ENCODE measurements around the gene FGR.
A peak's percentile ranks its signal among the peaks of the same experiment; 100 is the strongest.

The FGR gene

DNA sequence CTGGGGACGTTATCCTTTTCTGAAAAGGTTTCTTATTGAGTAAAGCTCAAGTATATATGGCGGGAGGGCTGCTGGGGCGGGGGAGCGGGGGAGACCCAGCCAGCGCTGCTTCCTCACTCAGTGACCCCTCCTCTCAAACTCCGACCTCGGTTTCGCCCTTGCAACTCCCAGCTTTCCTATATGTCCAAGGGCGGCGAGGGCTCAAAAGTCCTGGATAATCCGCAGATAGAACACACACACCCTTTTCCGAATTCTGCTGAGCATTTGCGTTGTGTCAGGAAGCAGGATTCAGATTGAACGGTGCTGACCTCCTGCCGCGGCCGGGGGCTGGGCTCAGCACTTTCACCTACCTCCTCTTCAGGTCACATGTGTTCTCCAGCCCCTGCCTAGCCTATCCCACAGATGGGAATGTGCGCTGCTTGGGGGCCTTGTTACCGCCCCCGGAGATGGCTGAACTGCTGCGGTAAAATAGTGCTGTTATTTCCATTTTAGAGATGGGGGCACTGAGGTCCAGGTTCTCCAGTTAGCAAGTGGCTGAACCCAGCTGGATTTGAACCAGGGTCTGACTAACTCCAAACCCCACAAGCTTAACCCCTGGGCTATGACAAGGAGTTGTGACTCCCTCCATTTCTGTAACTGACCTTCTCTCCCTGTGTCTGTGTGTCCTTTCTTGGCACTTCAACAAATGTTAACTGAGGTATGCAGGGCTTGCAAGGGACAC, 30.2 kb downstream of the FGR start:
- in situ Hi-C loops (cut with MboI; ENCODE audit: low pct_unique_long_range_greater_than_20kb, low sequenced_read_pairs) = no loop called here
- DNase-seq = no peak

DNA sequence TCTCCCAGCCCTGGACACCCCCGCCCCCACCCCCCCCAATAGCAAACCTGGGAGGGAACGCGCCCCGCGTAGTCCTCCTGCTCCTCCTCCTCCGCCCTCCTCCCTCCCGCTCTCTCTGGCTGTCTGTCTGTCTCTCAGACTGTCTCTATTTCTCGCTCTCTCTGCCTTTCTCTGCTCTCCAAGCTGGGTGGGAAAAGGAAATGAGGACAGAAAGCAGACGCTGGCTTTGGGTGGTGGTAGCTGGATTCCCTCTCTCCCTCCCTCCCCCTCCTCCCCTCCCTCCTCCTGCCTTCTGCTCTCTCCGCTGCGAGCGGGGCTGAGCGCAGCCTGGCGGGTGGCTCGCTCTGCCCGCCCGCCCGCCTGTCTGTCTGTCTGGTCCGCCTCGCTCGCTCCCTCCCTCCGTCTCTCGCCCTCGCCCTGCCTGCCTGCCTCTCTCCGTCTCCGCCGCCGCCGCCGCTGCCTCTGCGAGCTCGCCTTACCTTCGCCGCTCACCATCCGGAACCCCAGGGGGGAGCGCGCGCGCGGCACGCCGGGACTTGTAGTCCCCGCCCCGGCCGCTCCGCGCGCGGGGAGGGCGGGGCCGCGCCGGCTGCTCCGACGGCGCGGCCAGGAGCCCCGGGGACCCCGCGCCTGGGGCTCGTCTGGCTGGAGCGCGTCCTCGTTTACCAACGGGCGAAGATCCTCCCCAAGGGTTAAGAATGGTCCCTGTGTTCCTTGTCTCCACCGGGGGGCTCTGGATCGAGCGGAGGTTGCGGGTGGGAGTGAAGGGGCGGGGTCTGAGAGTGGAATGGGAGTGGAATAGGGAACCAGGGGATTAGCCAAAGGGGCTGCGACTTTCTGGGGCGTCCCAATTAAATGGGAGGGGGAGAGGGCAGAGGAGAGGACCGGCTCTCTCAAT, 31.1 kb downstream of the FGR start, which contains the start of gene AHDC1:
TSS of gene AHDC1 (minus strand) at position 464 of the 898 bp plus-strand sequence. CDS start 52,029 bp downstream, outside the sequence.
- in situ Hi-C loops (cut with MboI; ENCODE audit: low pct_unique_long_range_greater_than_20kb, low sequenced_read_pairs) = no loop called here
- DNase-seq = peak; percentile 87

DNA sequence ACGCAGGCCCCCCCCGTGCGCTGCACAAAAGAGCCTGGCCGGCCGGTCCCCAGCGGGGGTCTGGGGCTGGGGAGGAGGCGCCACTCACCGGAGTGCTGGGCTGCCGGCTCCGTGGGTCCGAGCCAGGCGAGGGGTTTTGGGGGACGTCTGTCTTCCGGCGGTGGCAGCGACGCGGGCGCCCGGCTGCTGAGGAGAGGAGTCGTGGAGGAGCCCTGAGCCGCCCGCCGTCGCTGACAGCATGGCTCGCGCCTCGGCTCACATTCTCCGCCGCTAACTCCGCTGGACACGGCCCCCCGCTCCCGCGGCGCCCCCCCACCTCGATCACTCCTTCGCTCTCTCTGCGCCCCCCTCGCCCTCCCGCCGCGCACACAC, 31.7 kb downstream of the FGR start:
- in situ Hi-C loops (cut with MboI; ENCODE audit: low pct_unique_long_range_greater_than_20kb, low sequenced_read_pairs) = no loop called here
- DNase-seq = no peak

DNA sequence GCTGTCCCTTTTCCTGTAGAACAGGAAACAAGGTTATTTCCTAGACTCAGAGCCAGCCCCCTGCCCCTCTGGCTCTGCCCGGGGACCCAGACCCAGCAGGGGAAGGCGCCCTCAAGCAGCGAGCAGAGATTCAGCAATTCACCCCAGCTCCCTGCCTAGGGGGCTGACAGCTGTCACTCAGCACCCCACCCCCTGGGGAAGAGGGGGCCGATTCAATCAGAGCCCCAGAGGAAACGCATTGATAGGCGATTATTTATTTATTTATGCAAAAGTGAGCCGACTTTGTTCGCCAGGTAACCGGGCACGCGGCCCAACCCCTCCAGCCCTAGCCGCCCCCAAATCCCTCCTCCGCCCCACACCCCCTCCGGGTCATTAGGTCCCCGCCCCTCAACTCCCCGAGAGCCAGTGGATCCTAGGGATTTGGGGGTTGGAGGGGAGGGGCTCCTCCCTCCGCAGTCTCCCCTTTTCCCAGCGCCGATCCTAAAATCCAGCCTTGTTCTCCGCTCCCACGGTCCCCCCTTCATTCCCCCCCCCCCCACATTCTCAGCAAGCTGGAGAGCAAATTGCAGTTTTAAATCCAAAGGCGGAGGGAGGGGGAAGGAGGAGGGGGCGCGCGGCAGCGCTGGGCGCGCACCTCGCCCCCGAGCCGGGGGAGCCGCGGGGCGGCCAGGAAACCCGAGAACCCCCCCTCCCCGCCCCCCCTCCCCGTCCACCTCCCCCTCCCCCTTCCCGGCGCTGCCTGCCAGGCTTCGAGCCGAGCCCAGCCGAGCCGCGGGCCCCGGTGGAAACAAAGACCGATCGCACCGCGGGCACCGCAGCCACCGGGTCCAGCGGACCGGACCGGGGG, 32.3 kb downstream of the FGR start:
- no peak for DNase-seq
- in situ Hi-C loops (cut with MboI; ENCODE audit: low pct_unique_long_range_greater_than_20kb, low sequenced_read_pairs) = no loop called here

DNA sequence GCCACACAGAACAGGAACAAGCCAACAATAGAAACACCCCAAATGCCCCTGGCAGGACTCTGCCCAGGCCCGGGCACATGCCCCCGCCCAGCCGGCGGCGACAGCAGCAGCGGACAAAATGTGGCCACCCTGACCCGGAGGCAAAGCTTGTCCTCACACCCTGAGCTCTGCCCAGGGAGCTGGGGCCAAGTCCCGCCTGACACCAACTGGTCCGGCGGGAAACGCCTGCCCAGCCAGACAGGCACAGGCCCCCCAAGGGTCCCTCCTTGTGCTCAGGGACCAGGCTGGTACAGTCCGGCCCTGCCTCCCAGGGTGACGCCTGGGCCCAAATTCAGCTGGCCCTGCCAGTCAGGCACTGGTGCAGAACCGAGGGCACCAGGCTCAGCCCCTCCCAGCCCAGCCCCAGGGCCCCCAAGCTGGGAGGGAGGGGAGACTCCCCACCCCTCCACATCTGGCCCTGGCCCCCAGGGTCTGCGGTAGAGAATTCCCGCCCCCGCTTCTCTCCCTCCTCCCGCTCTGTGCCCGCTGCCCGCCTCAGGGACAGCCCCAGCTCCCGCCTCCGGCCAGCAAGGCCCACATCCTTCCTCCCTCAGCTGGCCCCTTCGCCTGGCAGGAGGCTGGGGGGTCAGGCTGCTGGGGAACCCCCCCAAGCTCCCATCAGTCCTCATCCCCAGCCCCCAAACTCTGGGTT, 33.1 kb downstream of the FGR start:
- DNase-seq = no peak

DNA sequence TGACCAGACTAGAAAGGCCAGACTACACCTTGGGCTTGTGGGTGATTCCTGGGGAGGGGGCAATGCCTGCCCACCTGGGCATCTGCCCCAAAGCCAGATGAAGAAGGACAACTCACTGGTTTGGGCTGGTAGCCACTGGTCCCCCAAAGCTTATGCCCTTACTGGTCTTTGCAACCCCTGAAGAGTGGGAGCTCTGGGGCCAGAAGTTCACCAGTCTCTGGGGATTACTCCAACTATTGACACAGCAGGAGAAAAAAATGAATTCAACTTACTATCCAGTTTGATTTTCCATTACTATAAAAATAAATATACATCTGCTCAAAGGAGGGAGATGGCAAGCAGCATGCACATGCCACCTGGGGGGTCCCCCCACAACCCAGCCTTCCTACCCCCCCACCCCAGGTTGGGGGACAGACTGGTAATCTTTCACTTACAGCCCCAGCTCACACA, 33.6 kb downstream of the FGR start:
- in situ Hi-C loops (cut with MboI; ENCODE audit: low pct_unique_long_range_greater_than_20kb, low sequenced_read_pairs) = no loop called here
- DNase-seq = no peak

More for the DNA sequence above, 33.1 kb downstream of the FGR start:
- in situ Hi-C loops (cut with MboI; ENCODE audit: low pct_unique_long_range_greater_than_20kb, low sequenced_read_pairs) = no loop called here

DNA sequence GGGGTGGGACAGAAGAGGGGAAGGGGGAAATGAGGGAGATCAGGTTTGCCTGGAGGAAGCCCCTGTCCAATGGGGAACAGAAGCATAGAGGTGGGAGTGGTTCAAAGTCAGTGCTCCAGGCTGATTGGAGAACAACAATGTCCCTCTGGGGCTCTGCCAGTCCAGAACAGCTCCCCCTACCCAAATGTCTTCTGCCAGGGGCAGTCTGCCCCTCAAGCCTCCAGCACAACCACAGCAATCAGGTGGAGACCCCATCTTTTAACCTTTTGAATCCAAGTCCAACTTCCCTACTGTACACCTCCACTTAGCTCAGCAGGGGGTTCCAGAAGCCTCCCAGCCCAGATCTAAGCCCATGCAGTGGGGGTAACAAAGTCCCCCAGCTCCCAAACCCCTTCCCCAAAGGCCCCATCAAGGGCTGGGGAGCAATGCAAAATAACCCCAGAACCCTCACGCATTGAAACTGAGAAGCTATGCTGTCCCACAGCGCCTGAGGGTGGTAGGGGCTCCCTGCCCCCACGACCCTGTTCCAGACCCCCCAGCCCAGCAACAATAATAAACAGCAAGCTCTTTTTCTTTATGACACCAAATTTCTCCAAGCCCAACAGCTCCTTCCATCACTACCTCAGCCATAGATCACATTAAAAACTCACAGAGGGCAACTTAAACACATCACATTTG, 34.3 kb downstream of the FGR start:
- in situ Hi-C loops (cut with MboI; ENCODE audit: low pct_unique_long_range_greater_than_20kb, low sequenced_read_pairs) = no loop called here
- peak; percentile 66 for DNase-seq

DNA sequence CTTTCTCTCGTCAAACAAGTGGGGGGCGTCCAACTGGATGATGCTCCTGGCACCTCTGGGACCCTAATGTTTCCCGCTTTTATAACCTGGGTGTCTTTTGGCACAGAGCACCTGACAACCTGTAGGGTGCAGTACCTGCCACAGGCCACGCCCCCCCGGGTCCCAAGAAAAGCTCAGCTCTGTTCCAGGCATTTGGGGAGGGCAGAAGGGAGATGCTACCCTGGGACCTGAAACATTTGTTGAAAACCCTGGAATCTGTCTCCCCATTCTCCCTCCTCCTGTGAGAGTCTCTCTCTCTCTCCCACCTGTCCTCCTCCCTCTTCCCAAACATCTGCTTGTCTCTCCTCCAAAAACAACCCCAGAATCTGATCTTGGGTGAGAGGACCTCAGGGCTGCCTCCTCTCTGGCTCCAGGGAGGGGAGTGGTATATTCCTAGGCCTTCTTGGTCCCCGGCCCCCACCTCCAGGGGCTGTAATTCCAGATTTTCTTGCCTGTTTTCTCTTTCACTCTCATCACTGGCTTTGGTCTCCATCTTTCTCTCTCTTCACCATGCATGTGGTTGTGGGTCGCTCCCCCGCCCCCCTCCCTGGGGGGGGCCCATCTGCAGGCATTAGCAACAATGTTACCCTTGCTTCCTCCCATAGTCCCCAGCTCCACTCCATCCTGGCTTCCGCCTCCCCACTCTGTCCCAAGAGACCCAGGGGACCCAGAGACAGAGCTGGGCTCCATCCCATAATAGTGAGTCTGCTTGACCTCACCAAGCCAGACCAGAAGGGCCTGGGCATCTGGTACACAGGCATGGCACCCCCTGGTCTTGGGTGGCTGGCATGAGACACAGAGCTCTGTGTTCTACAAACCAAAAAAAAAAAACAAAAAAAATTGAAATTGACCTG, 35.1 kb downstream of the FGR start:
- DNase-seq = no peak
- in situ Hi-C loops (cut with MboI; ENCODE audit: low pct_unique_long_range_greater_than_20kb, low sequenced_read_pairs) = no loop called here

DNA sequence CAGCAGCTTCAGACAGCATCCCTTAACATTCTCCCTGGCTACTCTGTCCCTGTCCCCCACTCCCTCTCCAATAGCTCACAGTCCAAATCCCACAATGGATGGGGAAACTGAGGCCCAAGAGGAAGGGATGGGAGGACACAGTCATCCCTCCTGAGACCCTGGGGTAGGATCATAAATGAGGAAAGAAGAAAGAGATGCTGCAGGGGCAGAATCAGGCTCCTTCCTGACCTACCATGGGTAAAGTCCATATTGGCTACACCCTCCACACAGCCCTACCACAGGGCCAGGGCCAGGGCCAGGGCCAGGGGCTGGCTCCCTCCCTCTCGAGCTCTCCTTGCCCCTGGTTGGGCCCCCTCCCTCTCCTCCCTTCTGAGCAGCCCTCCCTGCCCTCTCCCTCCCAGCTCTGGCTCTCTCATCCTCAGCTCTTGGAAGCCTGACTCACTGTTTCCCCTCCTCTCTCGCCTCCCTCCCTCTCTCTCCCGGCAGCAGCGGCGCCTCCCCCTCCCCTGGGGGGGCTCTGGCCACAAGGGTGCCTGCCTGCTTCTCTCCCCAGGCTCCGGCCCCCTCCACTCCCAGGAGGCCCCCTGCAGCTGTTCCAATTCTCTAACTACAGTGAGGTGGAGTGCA, 36.0 kb downstream of the FGR start:
- DNase-seq = peak; percentile 74
- in situ Hi-C loops (cut with MboI; ENCODE audit: low pct_unique_long_range_greater_than_20kb, low sequenced_read_pairs) = no loop called here

DNA sequence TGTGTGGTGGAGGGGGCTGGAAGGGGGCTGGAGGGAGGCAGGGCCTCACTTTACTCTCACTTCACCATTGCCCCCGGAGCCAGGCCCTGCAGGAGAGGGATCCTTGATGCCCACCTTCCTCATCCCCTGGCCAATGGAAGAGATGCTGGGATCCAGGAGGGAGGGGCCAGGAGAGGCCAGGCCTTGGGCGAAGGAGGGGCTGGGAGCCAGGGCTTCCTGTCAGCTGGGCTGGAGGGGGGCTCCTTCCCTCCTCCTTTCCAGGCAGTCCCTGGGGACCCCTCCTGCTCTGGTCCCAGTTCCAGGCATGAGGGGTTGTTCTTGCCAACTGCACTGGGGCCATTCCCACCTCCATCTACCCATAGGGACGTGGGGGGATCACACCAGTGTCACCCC, 36.7 kb downstream of the FGR start:
- in situ Hi-C loops (cut with MboI; ENCODE audit: low pct_unique_long_range_greater_than_20kb, low sequenced_read_pairs) = no loop called here
- no peak for DNase-seq

DNA sequence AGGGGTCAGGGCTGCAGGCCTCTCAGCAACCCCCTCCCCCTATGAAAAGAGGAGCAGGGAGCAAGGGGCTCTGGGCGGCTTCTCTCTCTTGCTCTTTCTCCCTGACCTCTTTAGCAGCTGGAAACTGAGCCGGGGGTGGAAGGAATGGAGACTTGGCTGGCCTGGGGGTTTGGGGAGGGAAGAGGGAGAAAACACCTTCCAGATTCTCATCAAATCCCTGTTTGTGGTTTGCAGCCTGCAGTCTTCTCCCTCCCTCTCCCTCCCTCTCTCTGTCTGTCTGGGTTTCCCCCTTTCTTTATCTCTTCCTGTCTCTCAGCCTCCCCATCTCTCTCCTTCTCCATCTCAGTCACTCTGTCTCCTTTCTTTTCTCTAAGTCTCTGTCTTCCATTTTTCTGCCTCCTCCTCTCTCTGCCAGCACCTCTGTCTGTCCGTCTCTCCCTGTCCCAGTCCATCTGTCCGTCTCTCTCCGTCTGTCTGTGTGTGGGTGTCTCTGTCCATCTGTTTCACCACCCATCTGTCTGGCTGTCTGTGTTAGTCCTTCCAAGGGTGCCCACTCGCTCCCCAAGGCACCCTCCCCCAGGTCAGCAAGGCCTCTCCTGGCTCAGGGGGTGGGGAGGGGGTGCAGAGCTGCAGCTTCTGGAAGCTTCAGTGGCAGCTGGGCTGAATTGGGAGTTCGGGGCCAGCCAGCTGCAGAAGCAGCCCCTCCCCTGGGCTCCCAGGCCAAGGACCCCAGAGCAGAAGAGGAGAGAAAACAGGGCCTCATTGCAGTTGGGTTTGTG, 37.3 kb downstream of the FGR start:
- in situ Hi-C loops (cut with MboI; ENCODE audit: low pct_unique_long_range_greater_than_20kb, low sequenced_read_pairs) = no loop called here
- no peak for DNase-seq

DNA sequence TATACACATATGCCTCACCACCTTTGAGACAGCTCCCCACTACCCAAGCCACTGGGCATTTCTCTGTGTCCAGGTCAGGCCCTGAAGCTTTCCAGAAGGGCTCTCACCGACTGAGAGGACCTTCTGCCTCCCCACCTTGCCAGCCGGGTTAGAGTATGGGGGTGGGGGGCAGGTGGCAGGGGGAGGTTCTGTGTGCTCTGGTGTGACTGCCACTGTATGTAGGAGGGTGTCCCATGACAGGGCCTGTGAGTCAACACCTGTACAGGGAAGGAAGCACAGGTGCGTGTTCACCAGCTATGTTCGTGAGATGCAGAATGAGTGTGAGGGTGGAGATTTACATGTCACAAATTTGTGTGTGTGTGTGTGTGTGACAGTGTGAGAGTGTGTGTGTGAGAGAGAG, 38.0 kb downstream of the FGR start:
- in situ Hi-C loops (cut with MboI; ENCODE audit: low pct_unique_long_range_greater_than_20kb, low sequenced_read_pairs) = no loop called here
- no peak for DNase-seq

DNA sequence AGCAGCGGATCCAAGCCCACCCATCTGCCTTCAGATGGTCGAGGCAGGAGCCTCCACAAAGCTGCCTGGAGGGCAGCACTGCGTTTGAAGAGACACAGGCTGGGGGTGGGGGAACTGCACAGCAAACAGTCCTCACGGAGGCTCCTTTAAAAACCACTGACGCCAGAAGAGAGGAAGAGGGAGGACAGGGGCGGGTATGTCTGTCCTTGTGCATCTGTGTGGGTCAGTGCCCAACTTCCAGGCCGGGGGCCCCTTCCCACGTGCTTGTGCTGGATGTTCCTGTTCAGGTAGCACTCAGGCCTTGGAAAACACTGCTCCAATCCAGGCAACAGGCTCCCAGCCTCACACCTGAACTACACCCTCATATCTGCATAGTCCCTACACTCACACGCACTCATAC, 38.7 kb downstream of the FGR start:
- peak; percentile 70 for DNase-seq
- in situ Hi-C loops (cut with MboI; ENCODE audit: low pct_unique_long_range_greater_than_20kb, low sequenced_read_pairs) = no loop called here

DNA sequence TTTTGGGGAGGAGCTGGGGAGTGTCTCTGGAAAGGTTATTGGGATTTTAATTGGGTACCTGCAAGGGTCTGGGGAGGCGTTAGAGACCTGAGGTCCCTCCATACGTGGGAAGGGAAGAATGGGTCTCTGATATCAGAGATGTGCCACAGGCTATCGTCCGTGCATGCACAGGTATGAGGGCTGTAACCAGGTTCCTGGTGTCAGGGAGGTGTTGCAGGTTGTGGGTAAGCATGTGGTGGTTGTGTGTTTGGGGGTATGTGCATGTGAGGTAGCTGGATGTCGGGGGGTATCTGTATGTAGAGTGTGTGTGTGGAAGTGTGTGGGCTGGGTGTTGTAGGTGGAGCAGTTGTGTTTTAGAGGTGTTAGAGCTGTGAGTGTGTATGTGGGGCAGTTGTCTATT, 39.4 kb downstream of the FGR start:
- in situ Hi-C loops (cut with MboI; ENCODE audit: low pct_unique_long_range_greater_than_20kb, low sequenced_read_pairs) = no loop called here
- DNase-seq = no peak

DNA sequence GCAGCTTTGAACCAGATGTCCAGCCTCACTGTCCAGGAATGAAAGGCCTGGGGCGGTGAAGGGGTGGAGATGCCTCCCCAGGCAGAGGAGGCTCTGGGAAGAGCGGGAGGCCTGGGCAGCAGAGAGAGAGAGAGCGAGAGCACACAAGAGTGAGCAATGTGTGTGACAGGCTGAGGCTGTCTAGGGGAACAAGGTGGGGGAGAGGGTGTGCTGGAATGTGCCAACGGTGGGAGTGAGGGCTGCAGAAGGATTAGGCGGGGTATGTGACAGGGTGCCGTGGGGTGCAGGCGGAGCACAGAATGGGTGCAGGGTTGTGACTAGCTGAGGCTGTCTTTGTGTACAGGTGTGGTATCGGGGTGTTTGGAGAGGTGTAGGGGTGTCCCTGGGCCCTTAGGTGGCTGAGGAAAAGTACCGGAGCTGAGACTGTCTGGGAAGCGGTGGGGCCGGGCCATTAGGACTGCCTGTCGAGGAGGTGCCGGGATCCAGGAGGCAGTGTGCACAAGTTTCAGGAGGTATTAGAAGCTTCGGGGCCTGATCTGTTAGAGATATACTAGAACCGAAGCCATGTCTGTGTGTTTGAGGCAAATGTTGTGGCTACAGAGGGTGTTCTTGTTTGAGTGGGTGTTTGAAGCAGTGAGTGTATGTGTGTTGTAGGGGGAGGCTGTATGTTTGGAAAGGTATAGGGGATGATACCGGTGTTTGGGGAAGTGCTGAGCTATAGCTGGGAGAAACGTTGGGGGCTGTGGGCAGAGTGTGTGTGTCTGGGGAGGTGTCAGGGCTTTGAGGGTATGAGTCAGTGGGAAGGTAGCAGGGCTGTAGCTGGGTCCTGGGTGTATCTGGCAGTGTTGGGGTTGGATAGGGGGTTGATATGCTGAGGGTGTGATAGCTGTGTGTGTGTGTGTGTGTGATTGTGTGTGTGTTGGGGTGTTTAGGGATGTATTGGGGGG, 40.1 kb downstream of the FGR start:
- in situ Hi-C loops (cut with MboI; ENCODE audit: low pct_unique_long_range_greater_than_20kb, low sequenced_read_pairs) = no loop called here
- DNase-seq = peak; percentile 74
